AG09309 (cell line): Measurements from ENCODE around the gene KMO.

ENCODE experiments used
- DNase-seq: peaks from one replicate; pipeline ENCODE4 v3.0.0-alpha.2; 2010; ENCODE audit warnings: low read depth
- H3K4me3 ChIP-seq: 2 replicates; pipeline ENCODE4 v1.5.1; 2011; ENCODE audit warnings: mild to moderate bottlenecking, low read depth, low read length, moderate library complexity; ENCODE audit not compliant: control insufficient read depth
- CTCF ChIP-seq: IDR thresholded peaks from 2 replicates; pipeline ENCODE4 v1.5.1; 2011; ENCODE audit warnings: mild to moderate bottlenecking, low read depth, low read length, inconsistent platforms; ENCODE audit not compliant: insufficient read depth, control insufficient read depth; ENCODE audit errors: missing control alignments

Gene KMO

DNA sequence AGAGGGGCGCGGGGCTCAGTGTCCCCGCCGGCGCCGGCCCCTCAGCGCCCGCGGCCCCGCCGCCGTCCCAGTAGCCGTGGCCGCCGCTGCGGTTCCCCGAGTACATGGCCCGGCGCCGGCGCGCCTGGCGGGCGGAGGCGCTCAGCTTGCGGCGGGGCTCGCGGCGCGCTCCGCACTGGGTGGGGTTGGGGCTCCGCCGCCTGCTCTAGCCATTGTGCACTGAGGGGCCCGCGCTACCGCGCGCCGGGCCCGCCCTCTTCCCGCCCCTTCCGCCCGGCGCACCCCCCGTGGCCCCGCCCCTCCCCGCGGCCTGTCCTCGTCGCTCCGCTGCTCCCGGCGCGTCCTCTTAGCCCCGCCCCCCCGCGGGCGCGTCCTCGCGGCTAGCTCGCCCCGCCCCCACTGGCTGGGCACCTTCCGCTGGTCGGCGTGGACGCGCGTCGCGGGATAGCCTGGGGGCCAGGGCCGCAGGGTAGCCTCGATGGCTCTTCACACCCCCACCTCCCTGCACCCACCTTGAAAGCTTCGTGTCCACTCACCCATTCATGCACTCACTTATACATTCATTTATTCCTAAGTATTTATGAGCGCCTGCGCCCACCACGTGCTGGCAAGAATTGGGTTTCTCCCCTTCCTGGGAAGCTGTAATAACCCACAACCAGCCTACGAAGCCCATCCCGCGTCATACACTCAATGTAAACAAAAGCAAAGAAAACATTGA lies 108.1 kb downstream of the KMO start, which contains the start of the genes CHML and OPN3:
Gene CHML, minus strand, starts transcription at position 221 of the 718 bp plus-strand sequence. CDS start 4,603 bp downstream, outside the sequence.
Gene OPN3, minus strand, starts transcription at position 221 of the 718 bp plus-strand sequence. Its CDS starts 115 bp downstream, at position 106.
- peak within 1 kb of the TSS; percentile 98 for H3K4me3 ChIP-seq
- no peak for TF ChIP-seq CTCF
- DNase-seq = peak; percentile 27

GRCh38 chr1:241640867-241641622 lies 108.9 kb downstream of the KMO start:
- H3K4me3 ChIP-seq = no peak overlapping the region
- DNase-seq = no peak

DNA sequence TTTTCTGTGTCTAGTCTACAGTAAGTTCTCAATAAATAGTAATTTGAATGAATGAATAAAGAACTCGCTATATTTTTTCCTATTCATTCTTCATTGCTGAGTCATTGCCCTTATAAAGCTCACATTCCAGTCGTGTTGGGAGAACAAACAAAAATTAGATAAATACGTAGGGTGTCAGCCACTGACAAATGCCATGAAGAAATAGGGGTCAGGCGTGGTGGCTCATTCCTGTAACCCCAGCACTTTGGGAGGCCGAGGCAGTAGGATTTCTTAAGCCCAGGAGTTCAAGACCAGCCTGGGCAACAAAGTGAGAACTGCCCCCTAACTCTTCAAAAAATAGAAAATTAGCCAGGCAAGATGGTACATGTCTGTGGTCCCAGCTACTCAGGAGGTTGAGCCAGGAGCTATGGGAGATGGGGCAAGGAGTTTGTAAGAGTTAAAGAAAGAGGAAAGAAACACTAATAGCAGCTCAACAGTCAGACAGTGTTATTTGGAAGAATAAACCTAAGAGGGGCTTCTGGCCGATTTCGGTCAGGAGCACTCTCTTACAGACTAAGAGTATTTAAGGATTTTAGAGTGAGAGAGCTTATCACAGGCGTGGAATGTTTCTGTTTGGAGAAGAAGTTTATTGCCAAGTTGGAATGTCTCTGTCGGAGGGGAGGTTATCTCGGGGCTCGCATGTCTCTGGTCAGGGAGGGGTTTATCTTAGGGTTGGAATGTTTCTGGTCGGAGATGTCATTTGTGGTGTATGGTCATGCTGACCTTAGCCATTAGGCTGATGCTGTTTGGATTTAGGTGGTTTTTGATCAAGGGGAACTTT lies 109.8 kb downstream of the KMO start:
- no peak for DNase-seq
- no peak overlapping the region for H3K4me3 ChIP-seq
- TF ChIP-seq CTCF = no peak

More at GRCh38 chr1:241640867-241641622, 108.9 kb downstream of the KMO start:
- no peak for TF ChIP-seq CTCF

GRCh38 chr1:241642593-241642944 lies 110.4 kb downstream of the KMO start:
- no peak for TF ChIP-seq CTCF
- no peak overlapping the region for H3K4me3 ChIP-seq
- DNase-seq = no peak

DNA sequence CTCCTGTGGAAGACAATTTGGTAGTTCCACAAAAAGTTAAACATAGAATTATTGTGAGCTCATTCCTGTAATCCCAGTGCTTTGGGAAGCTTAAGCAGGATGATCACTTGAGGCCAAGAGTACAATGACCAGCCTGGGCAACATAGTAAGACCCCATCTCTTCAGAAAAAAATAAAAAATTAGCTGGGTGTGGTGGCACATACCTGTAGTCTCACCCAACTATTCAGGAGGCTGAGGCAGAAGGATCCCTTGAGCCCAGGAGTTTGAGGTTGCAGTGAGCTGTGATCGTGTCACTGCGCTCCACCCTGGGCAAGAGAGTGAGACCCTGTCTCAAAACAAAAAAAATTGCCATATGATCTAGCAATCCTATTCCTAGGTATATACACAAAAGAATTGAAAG lies 112.1 kb downstream of the KMO start:
- TF ChIP-seq CTCF = no peak
- no peak overlapping the region for H3K4me3 ChIP-seq
- DNase-seq = no peak

DNA sequence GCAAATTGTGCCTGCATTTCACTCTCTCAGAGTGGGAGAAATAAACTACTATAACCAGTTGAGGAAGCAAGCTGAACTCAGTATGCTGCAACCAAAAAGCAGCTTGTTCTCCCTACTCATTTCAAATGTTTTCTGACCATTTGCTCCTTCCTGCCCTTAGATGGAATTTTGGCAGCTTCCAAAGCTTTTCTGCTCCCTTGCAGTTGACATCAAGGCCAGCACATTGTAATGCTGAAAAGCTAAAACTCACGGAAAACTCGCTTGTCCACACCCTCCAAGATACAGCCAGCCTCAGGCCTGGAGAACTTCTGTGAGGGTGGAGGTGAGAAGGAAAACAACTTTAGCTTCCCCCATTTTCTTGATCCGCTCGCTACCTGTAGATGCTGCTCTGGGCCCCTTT lies 113.0 kb downstream of the KMO start:
- H3K4me3 ChIP-seq = no peak overlapping the region
- DNase-seq = no peak
- TF ChIP-seq CTCF = no peak
